ENCODE results near the gene TMED9.

TMED9 gene

GRCh38 chr5:177592010-177592834 is at the start of gene TMED9:
TSS of gene TMED9 (plus strand) at chr5:177592203. CDS start at chr5:177592215, 12 bp downstream.
- Histone ChIP-seq H3K4me2 (ENCODE audit: insufficient read depth, low read length) (peak within 1 kb of the TSS; percentile 83), H3K79me2 (ENCODE audit: insufficient read depth, low read length) (peaks cover 24% of the 10 kb centered on the region), H3K4me1 (ENCODE audit: insufficient read depth, low read length) (peaks cover 26% of the 10 kb centered on the region), H4K20me1 (ENCODE audit: insufficient read depth, low read length) (peaks cover 11% of the 10 kb centered on the region), H3K27ac (ENCODE audit: low read length) (peak within 1 kb of the TSS; percentile 83), H2AFZ (ENCODE audit: low read depth, low read length) (peak within 1 kb of the TSS; percentile 86), H3K27me3 (ENCODE audit: insufficient read depth, low read length, poor library complexity) (no peaks in the 10 kb centered on the region), H3K9ac (ENCODE audit: low read depth, low read length) (peak within 1 kb of the TSS; percentile 89), H3K36me3 (ENCODE audit: insufficient read depth, low read length) (peaks cover 37% of the 10 kb centered on the region), H3K4me3 (ENCODE audit: low read depth in 1 of 2, low read length in 2 of 2) (peak within 1 kb of the TSS; percentile 65 to 85), H3K9me3 (ENCODE audit: insufficient read depth, low read length, severe bottlenecking) (no peaks in the 10 kb centered on the region)
- ATAC-seq (ENCODE audit: insufficient read depth, low read depth) (peak; percentile 98), DNase-seq (peak; percentile 85)
- TF ChIP-seq CTCF (IDR thresholded peaks at IDR 0.05; ENCODE audit: borderline replicate concordance, extremely low read depth, low read length, poor library complexity, severe bottlenecking) (no peak), EZH2 (IDR thresholded peaks at IDR 0.05; ENCODE audit: borderline replicate concordance, low read depth, low read length, severe bottlenecking) (no peak)

DNA sequence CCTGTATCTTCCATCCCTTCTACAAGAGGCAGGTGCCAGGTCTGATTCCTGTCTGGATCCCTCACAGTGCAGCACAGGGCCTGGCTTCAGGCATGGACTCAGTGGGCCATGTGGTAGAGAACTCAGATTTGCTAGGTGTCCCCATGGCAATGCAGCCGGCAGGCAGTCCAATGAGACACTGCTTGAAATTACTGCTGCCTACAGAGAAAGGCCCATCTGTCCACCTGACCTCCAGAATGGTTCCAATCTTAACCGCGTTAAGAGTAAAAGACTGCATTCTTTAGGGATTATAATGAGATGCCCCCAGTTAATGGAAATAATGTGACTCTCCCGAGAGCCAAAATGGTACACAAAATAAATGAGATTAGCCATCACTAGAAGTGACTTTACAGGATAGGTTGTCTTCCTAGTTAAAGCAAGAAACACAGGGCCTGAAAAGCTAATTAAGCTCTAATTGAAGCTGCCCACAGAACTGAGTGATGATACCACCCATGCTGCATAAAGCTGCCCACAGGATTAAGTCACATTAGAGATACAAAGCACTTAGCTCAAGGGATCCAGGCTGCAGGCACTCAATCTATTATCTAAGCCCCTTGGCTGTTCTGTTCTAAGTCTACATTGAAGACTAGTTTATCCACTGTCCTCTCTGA is 49.1 kb upstream of the TMED9 start:
- TF ChIP-seq EZH2 (IDR thresholded peaks at IDR 0.05; ENCODE audit: borderline replicate concordance, low read depth, low read length, severe bottlenecking), result no peak
- TF ChIP-seq CTCF (IDR thresholded peaks at IDR 0.05; ENCODE audit: borderline replicate concordance, extremely low read depth, low read length, poor library complexity, severe bottlenecking), result no peak
- Histone ChIP-seq H3K79me2 (ENCODE audit: insufficient read depth, low read length) (peaks cover 69% of the 10 kb centered on the region), H3K4me1 (ENCODE audit: insufficient read depth, low read length) (no peaks in the 10 kb centered on the region), H3K9me3 (ENCODE audit: insufficient read depth, low read length, severe bottlenecking) (no peaks in the 10 kb centered on the region), H3K4me3 (ENCODE audit: low read depth in 1 of 2, low read length in 2 of 2) (no peak overlapping the region), H2AFZ (ENCODE audit: low read depth, low read length) (no peak overlapping the region), H3K27ac (ENCODE audit: low read length) (no peak overlapping the region), H3K27me3 (ENCODE audit: insufficient read depth, low read length, poor library complexity) (no peaks in the 10 kb centered on the region), H3K4me2 (ENCODE audit: insufficient read depth, low read length) (no peak overlapping the region), H3K36me3 (ENCODE audit: insufficient read depth, low read length) (peaks cover 75% of the 10 kb centered on the region), H4K20me1 (ENCODE audit: insufficient read depth, low read length) (peaks cover 62% of the 10 kb centered on the region), H3K9ac (ENCODE audit: low read depth, low read length) (no peak overlapping the region)
- no peak for ATAC-seq (ENCODE audit: insufficient read depth, low read depth)
- no peak for DNase-seq

- H2AFZ ChIP-seq (ENCODE audit: low read depth, low read length), result no peak overlapping the region
- DNase-seq (no peak), ATAC-seq (ENCODE audit: insufficient read depth, low read depth) (no peak)
- H3K4me2 ChIP-seq (ENCODE audit: insufficient read depth, low read length), result no peak overlapping the region
- no peaks in the 10 kb centered on the region for H3K9me3 ChIP-seq (ENCODE audit: insufficient read depth, low read length, severe bottlenecking)
- H3K36me3 ChIP-seq (ENCODE audit: insufficient read depth, low read length), result peaks cover 72% of the 10 kb centered on the region
- TF ChIP-seq EZH2 (IDR thresholded peaks at IDR 0.05; ENCODE audit: borderline replicate concordance, low read depth, low read length, severe bottlenecking) (no peak), CTCF (IDR thresholded peaks at IDR 0.05; ENCODE audit: borderline replicate concordance, extremely low read depth, low read length, poor library complexity, severe bottlenecking) (no peak)
- H4K20me1 ChIP-seq (ENCODE audit: insufficient read depth, low read length), result peaks cover 61% of the 10 kb centered on the region
- H3K4me3 ChIP-seq (ENCODE audit: low read depth in 1 of 2, low read length in 2 of 2), result no peak overlapping the region
- H3K79me2 ChIP-seq (ENCODE audit: insufficient read depth, low read length), result peaks cover 89% of the 10 kb centered on the region
- no peak overlapping the region for H3K9ac ChIP-seq (ENCODE audit: low read depth, low read length)
- H3K27ac ChIP-seq (ENCODE audit: low read length), result no peak overlapping the region
- no peaks in the 10 kb centered on the region for H3K27me3 ChIP-seq (ENCODE audit: insufficient read depth, low read length, poor library complexity)
- no peaks in the 10 kb centered on the region for H3K4me1 ChIP-seq (ENCODE audit: insufficient read depth, low read length)
Measured at GRCh38 chr5:177545487-177546257, 46.3 kb upstream of the TMED9 start.
